Thoracic aorta (tissue), 2 donors: ENCODE data around the gene NAALADL2. TPM values are rescaled to one million over a fixed set of nuclear protein-coding genes. Genes with fewer than 3 reads are reported as not detected.

Experiments used
- ATAC-seq: fragments of 150-250 bp; one replicate; pipeline ENCODE4 v1.8.0; 2017; ENCODE audit warnings: low read depth; ENCODE audit not compliant: insufficient number of reproducible peaks, low FRiP score
- DNase-seq: peaks from one replicate; pipeline ENCODE4 v3.0.0-alpha.2; 2020; ENCODE audit warnings: low spot score
- H3K27ac ChIP-seq, 2 donors: fragments of 200-600 bp; sonication (generic); 1 replicate in 1 of 2; 2 replicates in 1 of 2; pipeline ENCODE4 v1.5.1; 2016; ENCODE audit warnings: mild to moderate bottlenecking in 2 of 2, moderate library complexity in 2 of 2
- H3K27me3 ChIP-seq: fragments of 200-600 bp; sonication (generic); replicated peaks from 2 replicates; pipeline ENCODE4 v1.6.0; 2016; ENCODE audit warnings: mild to moderate bottlenecking; ENCODE audit not compliant: insufficient read depth
- H3K36me3 ChIP-seq: fragments of 200-600 bp; sonication (generic); one replicate; pipeline ENCODE4 v1.5.1; 2016
- H3K4me1 ChIP-seq, 2 donors: fragments of 200-600 bp; sonication (generic); 1 replicate in 1 of 2; 2 replicates in 1 of 2; pipeline versions ENCODE4 v1.5.1 to v1.6.0; 2016; ENCODE audit warnings: low read depth in 2 of 2, mild to moderate bottlenecking in 1 of 2; ENCODE audit not compliant: control insufficient read depth in 1 of 2
- H3K4me3 ChIP-seq: fragments of 200-600 bp; sonication (generic); 2 replicates; pipeline ENCODE4 v1.5.1; 2016; ENCODE audit warnings: mild to moderate bottlenecking
- H3K9me3 ChIP-seq: fragments of 200-600 bp; sonication (generic); 2 replicates; pipeline ENCODE4 v1.5.1; 2016
- CTCF ChIP-seq: fragments of 200-600 bp; sonication (generic); IDR thresholded peaks from one replicate; pipeline ENCODE4 v1.5.1; 2019; ENCODE audit warnings: antibody characterized with exemption
- total RNA-seq, 2 donors: library from RNA; depleted of rRNA; stranded (reverse); fragments of >200 nt; gene quantifications; one replicate each; pipeline versions ENCODE4 v1.1.0 to v1.2.3, GENCODE V29; 2016

NAALADL2 gene
- total RNA-seq, 2 donors from 2014 or later = 12.9 to 21.0 TPM

- TF ChIP-seq CTCF = no peak
- Histone ChIP-seq H3K4me1 (peaks cover 8 to 22% of the 10 kb centered on the region in 2 donors), H3K27ac (no peak overlapping the region), H3K4me3 (no peak overlapping the region), H3K27me3 (no peaks in the 10 kb centered on the region), H3K9me3 (no peaks in the 10 kb centered on the region), H3K36me3 (no peaks in the 10 kb centered on the region)
- DNase-seq = no peak
- ATAC-seq = no peak
Observed at GRCh38 chr3:175211466-175211865, 352.3 kb downstream of the NAALADL2 start.

GRCh38 chr3:175212896-175213295 is 353.8 kb downstream of the NAALADL2 start:
- no peak for TF ChIP-seq CTCF
- H3K27ac ChIP-seq = no peak overlapping the region
- peaks cover 13 to 21% of the 10 kb centered on the region in 2 donors for H3K4me1 ChIP-seq
- DNase-seq (no peak), ATAC-seq (no peak)
- no peak overlapping the region for H3K4me3 ChIP-seq
- H3K9me3 ChIP-seq = no peaks in the 10 kb centered on the region
- no peaks in the 10 kb centered on the region for H3K36me3 ChIP-seq
- H3K27me3 ChIP-seq = no peaks in the 10 kb centered on the region

- no peaks in the 10 kb centered on the region for H3K9me3 ChIP-seq
- no peaks in the 10 kb centered on the region for H3K27me3 ChIP-seq
- no peak overlapping the region for H3K27ac ChIP-seq
- peaks cover 9 to 14% of the 10 kb centered on the region in 2 donors for H3K4me1 ChIP-seq
- TF ChIP-seq CTCF = no peak
- H3K4me3 ChIP-seq = no peak overlapping the region
- no peaks in the 10 kb centered on the region for H3K36me3 ChIP-seq
- DNase-seq = no peak
- ATAC-seq = no peak
Observed at GRCh38 chr3:175214216-175214615, 355.1 kb downstream of the NAALADL2 start.

GRCh38 chr3:175215833-175216232 is 356.7 kb downstream of the NAALADL2 start:
- no peaks in the 10 kb centered on the region for H3K27me3 ChIP-seq
- no peak overlapping the region for H3K4me3 ChIP-seq
- ATAC-seq (no peak), DNase-seq (no peak)
- peaks cover 9 to 14% of the 10 kb centered on the region in 2 donors for H3K4me1 ChIP-seq
- no peak for TF ChIP-seq CTCF
- no peak overlapping the region for H3K27ac ChIP-seq
- no peaks in the 10 kb centered on the region for H3K36me3 ChIP-seq
- H3K9me3 ChIP-seq = no peaks in the 10 kb centered on the region

GRCh38 chr3:175222356-175222755 is 363.2 kb downstream of the NAALADL2 start:
- Histone ChIP-seq H3K4me3 (no peak overlapping the region), H3K36me3 (no peaks in the 10 kb centered on the region), H3K27me3 (no peaks in the 10 kb centered on the region), H3K27ac (peak overlapping the region in 1 of 2 donors; percentile 8), H3K4me1 (peaks cover 0 to 7% of the 10 kb centered on the region in 2 donors), H3K9me3 (no peaks in the 10 kb centered on the region)
- TF ChIP-seq CTCF = no peak
- ATAC-seq = no peak
- no peak for DNase-seq
